HEK293 (cell line): ENCODE measurements around the gene KDM5A.

Experiments used
- CTCF ChIA-PET: fragments of 350-600 bp; formaldehyde crosslinking; extraction: SDS; loops from one replicate; lab custom pipeline; 2021; ENCODE audit warnings: antibody characterized with exemption; lab: Yijun Ruan, JAX
- POLR2A ChIA-PET: fragments of 300-600 bp; formaldehyde crosslinking; extraction: SDS; loops from one replicate; lab custom pipeline; 2020; ENCODE audit warnings: antibody characterized with exemption, inconsistent platforms; lab: Yijun Ruan, JAX
- H3K27ac ChIP-seq: fragments of 200-500 bp; sonication (Bioruptor generic); 2 replicates; pipeline ENCODE4 v1.5.1; 2014; ENCODE audit warnings: low read depth, low read length, control low read depth, inconsistent platforms; ENCODE audit errors: extremely low read depth
- H3K36me3 ChIP-seq, 2 experiments: fragments of 200-500 bp in 1 of 2; sonication (Bioruptor generic) in 1 of 2; 1 replicate in 1 of 2; 2 replicates in 1 of 2; pipeline ENCODE4 v1.5.1; 2014 to 2017; ENCODE audit warnings: inconsistent platforms in 2 of 2, low read length in 2 of 2; ENCODE audit not compliant: control insufficient read depth in 2 of 2, insufficient read depth in 1 of 2
- H3K4me1 ChIP-seq: fragments of 200-500 bp; sonication (Bioruptor generic); 2 replicates; pipeline ENCODE4 v1.5.1; 2014; ENCODE audit warnings: mild to moderate bottlenecking, low read length, inconsistent platforms; ENCODE audit not compliant: control insufficient read depth, insufficient read depth
- H3K4me3 ChIP-seq: 2 replicates; pipeline ENCODE4 v1.5.1; 2011; ENCODE audit warnings: low read depth, mild to moderate bottlenecking, control low read depth, low read length, moderate library complexity
- H3K9me3 ChIP-seq: fragments of 200-500 bp; sonication (Bioruptor generic); 2 replicates; pipeline ENCODE4 v1.5.1; 2014; ENCODE audit warnings: low read depth, low read length, inconsistent platforms; ENCODE audit not compliant: control insufficient read depth, insufficient read depth
- BCL11B ChIP-seq: fragments of 450-650 bp; formaldehyde crosslinking; IDR thresholded peaks from 2 replicates; pipeline ENCODE4 v1.5.1; 2016; ENCODE audit warnings: low read depth, missing biosample characterization, missing genetic modification characterization
- PBX3 ChIP-seq: sonication (generic); formaldehyde crosslinking; IDR thresholded peaks from 2 replicates; pipeline ENCODE4 v1.8.1; 2022; ENCODE audit warnings: mild to moderate bottlenecking, moderate library complexity, missing genetic modification reagents
- PRDM1 ChIP-seq: fragments of 450-650 bp; formaldehyde crosslinking; IDR thresholded peaks from 2 replicates; pipeline ENCODE4; 2016; ENCODE audit warnings: missing biosample characterization, missing genetic modification characterization
- SCRT1 ChIP-seq: fragments of 450-650 bp; formaldehyde crosslinking; IDR thresholded peaks from 2 replicates; pipeline ENCODE4 v1.5.1; 2016; ENCODE audit warnings: missing biosample characterization, missing genetic modification characterization, borderline replicate concordance
- SP7 ChIP-seq: fragments of 450-650 bp; formaldehyde crosslinking; IDR thresholded peaks from 2 replicates; pipeline ENCODE4 v1.5.1; 2016; ENCODE audit warnings: missing biosample characterization, missing genetic modification characterization
- ZNF114 ChIP-seq: fragments of 450-650 bp; formaldehyde crosslinking; IDR thresholded peaks from 2 replicates; pipeline ENCODE4 v1.5.0; 2017; ENCODE audit warnings: missing biosample characterization, missing genetic modification characterization
- ZNF214 ChIP-seq: fragments of 450-650 bp; formaldehyde crosslinking; IDR thresholded peaks from 2 replicates; pipeline ENCODE4 v1.5.1; 2017; ENCODE audit warnings: missing biosample characterization, mild to moderate bottlenecking, missing genetic modification characterization, borderline replicate concordance
- ZNF223 ChIP-seq: fragments of 450-650 bp; formaldehyde crosslinking; IDR thresholded peaks from 2 replicates; pipeline ENCODE4 v1.5.1; 2016; ENCODE audit warnings: missing biosample characterization, missing genetic modification characterization
- ZNF26 ChIP-seq: fragments of 450-650 bp; formaldehyde crosslinking; IDR thresholded peaks from 2 replicates; pipeline ENCODE4 v1.5.1; 2016; ENCODE audit warnings: missing biosample characterization, missing genetic modification characterization
- ZNF366 ChIP-seq: fragments of 450-650 bp; formaldehyde crosslinking; conservative IDR thresholded peaks from 2 replicates; pipeline ENCODE4 v1.5.1; 2016; ENCODE audit warnings: missing biosample characterization, missing genetic modification characterization
- ZNF433 ChIP-seq: fragments of 450-650 bp; formaldehyde crosslinking; IDR thresholded peaks from 2 replicates; pipeline ENCODE4 v1.5.1; 2016; ENCODE audit warnings: missing biosample characterization, missing genetic modification characterization, low read depth
- ZNF777 ChIP-seq: fragments of 450-650 bp; formaldehyde crosslinking; IDR thresholded peaks from 2 replicates; pipeline ENCODE4 v1.5.1; 2017; ENCODE audit warnings: missing biosample characterization, missing genetic modification characterization, borderline replicate concordance
- ZNF785 ChIP-seq: fragments of 450-650 bp; formaldehyde crosslinking; IDR thresholded peaks from 2 replicates; pipeline ENCODE4 v1.5.1; 2016; ENCODE audit warnings: missing biosample characterization, missing genetic modification characterization
- ZNF843 ChIP-seq: fragments of 450-650 bp; formaldehyde crosslinking; IDR thresholded peaks from 2 replicates; pipeline ENCODE4 v1.5.1; 2016; ENCODE audit warnings: missing biosample characterization, missing genetic modification characterization
- TF ChIP-seq, protein P1 (sequence below): fragments of 450-650 bp; formaldehyde crosslinking; IDR thresholded peaks from 2 replicates; pipeline ENCODE4 v1.5.1; 2016; ENCODE audit warnings: missing biosample characterization, missing genetic modification characterization
- TF ChIP-seq, protein P2 (sequence below): fragments of 450-650 bp; formaldehyde crosslinking; IDR thresholded peaks from 2 replicates; pipeline ENCODE4 v1.5.1; 2016; ENCODE audit warnings: missing biosample characterization, missing genetic modification characterization
- TF ChIP-seq, protein P3 (sequence below): fragments of 450-650 bp; formaldehyde crosslinking; optimal IDR thresholded peaks from 2 replicates; pipeline ENCODE3; 2016; ENCODE audit warnings: missing biosample characterization, mild to moderate bottlenecking, missing genetic modification characterization

The KDM5A gene

DNA sequence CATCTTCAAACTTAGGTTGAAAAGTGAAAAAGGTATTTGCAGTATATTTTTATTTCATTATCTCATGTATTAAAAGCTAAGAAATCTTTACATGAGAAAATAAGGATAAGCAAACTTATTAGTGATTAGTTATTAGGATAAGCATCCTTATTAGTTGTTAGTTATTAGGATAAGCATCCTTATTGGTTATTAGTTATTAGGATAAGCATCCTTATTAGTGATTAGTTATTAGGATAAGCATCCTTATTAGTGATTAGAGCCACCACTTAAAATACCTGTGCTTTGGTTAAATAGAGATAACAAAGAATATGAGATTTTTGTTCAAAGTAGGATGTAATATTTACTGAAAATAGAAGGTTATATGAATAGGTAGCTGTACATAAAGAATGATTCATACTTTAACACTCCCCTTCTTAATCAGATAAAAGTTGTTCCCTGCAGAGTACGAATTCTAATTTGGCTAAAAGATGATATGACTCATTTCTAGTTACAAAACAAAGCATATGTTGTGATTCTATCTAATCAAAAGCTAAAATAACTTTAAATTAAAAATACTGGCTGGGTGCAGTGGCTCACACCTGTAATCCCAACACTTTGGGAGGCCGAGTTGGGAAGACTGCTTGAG lies 56.4 kb downstream of the KDM5A start:
- H3K27ac ChIP-seq: no peak overlapping the region
- H3K4me1 ChIP-seq: no peaks in the 10 kb centered on the region
- POLR2A ChIA-PET: no interaction called here
- CTCF ChIA-PET: interaction anchor here (0.6 kb wide), 1 partner anchor 15 kb away, joined by 4 read pairs; no protein-coding TSS in a partner anchor
- no peak overlapping the region for H3K4me3 ChIP-seq
- H3K36me3 ChIP-seq: peaks cover 60 to 71% of the 10 kb centered on the region in 2 experiments
- H3K9me3 ChIP-seq: no peaks in the 10 kb centered on the region
- 0 out of 2 replicates have a peak, but pooled peaks have one; percentile 15 for TF ChIP-seq SP7 (tag by site-specific recombination)
- TF ChIP-seq BCL11B: 0 out of 2 replicates have a peak, but pooled peaks have one; percentile 40
- TF ChIP-seq ZNF785 (tag by site-specific recombination): no peak

- Histone ChIP-seq H3K4me3 (no peak overlapping the region), H3K4me1 (no peaks in the 10 kb centered on the region), H3K27ac (no peak overlapping the region), H3K9me3 (no peaks in the 10 kb centered on the region), H3K36me3 (peaks cover 59 to 67% of the 10 kb centered on the region in 2 experiments)
- ChIA-PET CTCF (no interaction called here), POLR2A (no interaction called here)
- TF ChIP-seq ZNF433 (tag by site-specific recombination) (no peak), ZNF26 (no peak), PBX3 (no peak), SCRT1 (tag by site-specific recombination) (no peak), ZNF366 (peak; percentile 74), ZNF214 (tag by site-specific recombination) (no peak), PRDM1 (tag by site-specific recombination) (peak; percentile 97), ZNF777 (tag by site-specific recombination) (no peak), ZNF114 (tag by site-specific recombination) (no peak), ZNF843 (no peak), ZNF223 (tag by site-specific recombination) (no peak)
- TF ChIP-seq, protein P1, sequence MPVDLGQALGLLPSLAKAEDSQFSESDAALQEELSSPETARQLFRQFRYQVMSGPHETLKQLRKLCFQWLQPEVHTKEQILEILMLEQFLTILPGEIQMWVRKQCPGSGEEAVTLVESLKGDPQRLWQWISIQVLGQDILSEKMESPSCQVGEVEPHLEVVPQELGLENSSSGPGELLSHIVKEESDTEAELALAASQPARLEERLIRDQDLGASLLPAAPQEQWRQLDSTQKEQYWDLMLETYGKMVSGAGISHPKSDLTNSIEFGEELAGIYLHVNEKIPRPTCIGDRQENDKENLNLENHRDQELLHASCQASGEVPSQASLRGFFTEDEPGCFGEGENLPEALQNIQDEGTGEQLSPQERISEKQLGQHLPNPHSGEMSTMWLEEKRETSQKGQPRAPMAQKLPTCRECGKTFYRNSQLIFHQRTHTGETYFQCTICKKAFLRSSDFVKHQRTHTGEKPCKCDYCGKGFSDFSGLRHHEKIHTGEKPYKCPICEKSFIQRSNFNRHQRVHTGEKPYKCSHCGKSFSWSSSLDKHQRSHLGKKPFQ (tag by site-specific recombination): no peak
- TF ChIP-seq, protein P2, sequence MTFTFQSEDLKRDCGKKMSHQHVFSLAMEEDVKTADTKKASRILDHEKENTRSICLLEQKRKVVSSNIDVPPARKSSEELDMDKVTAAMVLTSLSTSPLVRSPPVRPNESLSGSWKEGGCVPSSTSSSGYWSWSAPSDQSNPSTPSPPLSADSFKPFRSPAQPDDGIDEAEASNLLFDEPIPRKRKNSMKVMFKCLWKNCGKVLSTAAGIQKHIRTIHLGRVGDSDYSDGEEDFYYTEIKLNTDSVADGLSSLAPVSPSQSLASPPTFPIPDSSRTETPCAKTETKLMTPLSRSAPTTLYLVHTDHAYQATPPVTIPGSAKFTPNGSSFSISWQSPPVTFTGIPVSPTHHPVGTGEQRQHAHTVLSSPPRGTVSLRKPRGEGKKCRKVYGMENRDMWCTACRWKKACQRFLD (tag by site-specific recombination): no peak
- TF ChIP-seq, protein P3, sequence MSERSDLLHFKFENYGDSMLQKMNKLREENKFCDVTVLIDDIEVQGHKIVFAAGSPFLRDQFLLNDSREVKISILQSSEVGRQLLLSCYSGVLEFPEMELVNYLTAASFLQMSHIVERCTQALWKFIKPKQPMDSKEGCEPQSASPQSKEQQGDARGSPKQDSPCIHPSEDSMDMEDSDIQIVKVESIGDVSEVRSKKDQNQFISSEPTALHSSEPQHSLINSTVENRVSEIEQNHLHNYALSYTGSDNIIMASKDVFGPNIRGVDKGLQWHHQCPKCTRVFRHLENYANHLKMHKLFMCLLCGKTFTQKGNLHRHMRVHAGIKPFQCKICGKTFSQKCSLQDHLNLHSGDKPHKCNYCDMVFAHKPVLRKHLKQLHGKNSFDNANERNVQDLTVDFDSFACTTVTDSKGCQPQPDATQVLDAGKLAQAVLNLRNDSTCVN: no peak
Observed at GRCh38 chr12:331287-331686, 57.8 kb downstream of the KDM5A start.
